HEK293T (cell line): Measurements from ENCODE around the gene TRIM29.

Source experiments
- CTCF ChIA-PET: fragments of 350-600 bp; formaldehyde crosslinking; extraction: SDS; loops from one replicate; lab custom pipeline; 2021; ENCODE audit warnings: antibody characterized with exemption, inconsistent platforms; lab: Yijun Ruan, JAX
- POLR2A ChIA-PET: fragments of 350-600 bp; formaldehyde crosslinking; extraction: SDS; loops from one replicate; lab custom pipeline; 2020; ENCODE audit warnings: antibody characterized with exemption, inconsistent platforms; lab: Yijun Ruan, JAX
- DNase-seq: peaks from one replicate; pipeline ENCODE4 v3.0.0; 2012; ENCODE audit warnings: mixed read lengths; ENCODE audit errors: extremely low spot score
- ARNT ChIP-seq: fragments of 450-650 bp; IDR thresholded peaks from 2 replicates; pipeline ENCODE4 v1.6.1; 2017; ENCODE audit warnings: mild to moderate bottlenecking
- BHLHE40 ChIP-seq: fragments of 450-650 bp; IDR thresholded peaks from 2 replicates; pipeline ENCODE4 v1.6.1; 2016; ENCODE audit warnings: mild to moderate bottlenecking, moderate library complexity, borderline replicate concordance
- CTBP1 ChIP-seq: fragments of 450-650 bp; IDR thresholded peaks from 2 replicates; pipeline ENCODE4 v1.6.1; 2016; ENCODE audit warnings: borderline replicate concordance
- ELF4 ChIP-seq: fragments of 450-650 bp; IDR thresholded peaks from 2 replicates; pipeline ENCODE4 v1.6.1; 2017; ENCODE audit warnings: antibody characterized with exemption
- FOXA1 ChIP-seq: fragments of 450-650 bp; IDR thresholded peaks from 2 replicates; pipeline ENCODE4 v1.6.1; 2016; ENCODE audit warnings: mild to moderate bottlenecking
- FOXK2 ChIP-seq: fragments of 450-650 bp; IDR thresholded peaks from 2 replicates; pipeline ENCODE4 v1.6.1; 2016; ENCODE audit warnings: mild to moderate bottlenecking
- FOXM1 ChIP-seq: fragments of 450-650 bp; IDR thresholded peaks from 2 replicates; pipeline ENCODE4 v1.6.1; 2017; ENCODE audit warnings: mild to moderate bottlenecking, borderline replicate concordance
- HDGF ChIP-seq: fragments of 450-650 bp; IDR thresholded peaks from 2 replicates; pipeline ENCODE4 v1.6.1; 2017; ENCODE audit warnings: antibody characterized with exemption, borderline replicate concordance
- L3MBTL2 ChIP-seq: fragments of 450-650 bp; conservative IDR thresholded peaks from 2 replicates; pipeline ENCODE4 v1.6.1; 2016; ENCODE audit warnings: mild to moderate bottlenecking
- LEF1 ChIP-seq: fragments of 450-650 bp; IDR thresholded peaks from 2 replicates; pipeline ENCODE4 v1.6.1; 2017; ENCODE audit warnings: mild to moderate bottlenecking, borderline replicate concordance
- NFRKB ChIP-seq: fragments of 450-650 bp; IDR thresholded peaks from 2 replicates; pipeline ENCODE4 v1.6.1; 2016; ENCODE audit warnings: mild to moderate bottlenecking, moderate library complexity
- SP1 ChIP-seq: fragments of 450-650 bp; IDR thresholded peaks from 2 replicates; pipeline ENCODE4 v1.6.1; 2017
- SUZ12 ChIP-seq: fragments of 450-650 bp; IDR thresholded peaks from 2 replicates; pipeline ENCODE4 v1.6.1; 2016; ENCODE audit warnings: mild to moderate bottlenecking
- TARDBP ChIP-seq: fragments of 450-650 bp; IDR thresholded peaks from 2 replicates; pipeline ENCODE4 v1.6.1; 2016
- ZNF384 ChIP-seq: fragments of 450-650 bp; IDR thresholded peaks from 2 replicates; pipeline ENCODE4 v1.6.1; 2016
- TF ChIP-seq, protein P1 (sequence below): fragments of 450-650 bp; IDR thresholded peaks from 2 replicates; pipeline ENCODE4 v1.6.1; 2016

The TRIM29 gene

DNA sequence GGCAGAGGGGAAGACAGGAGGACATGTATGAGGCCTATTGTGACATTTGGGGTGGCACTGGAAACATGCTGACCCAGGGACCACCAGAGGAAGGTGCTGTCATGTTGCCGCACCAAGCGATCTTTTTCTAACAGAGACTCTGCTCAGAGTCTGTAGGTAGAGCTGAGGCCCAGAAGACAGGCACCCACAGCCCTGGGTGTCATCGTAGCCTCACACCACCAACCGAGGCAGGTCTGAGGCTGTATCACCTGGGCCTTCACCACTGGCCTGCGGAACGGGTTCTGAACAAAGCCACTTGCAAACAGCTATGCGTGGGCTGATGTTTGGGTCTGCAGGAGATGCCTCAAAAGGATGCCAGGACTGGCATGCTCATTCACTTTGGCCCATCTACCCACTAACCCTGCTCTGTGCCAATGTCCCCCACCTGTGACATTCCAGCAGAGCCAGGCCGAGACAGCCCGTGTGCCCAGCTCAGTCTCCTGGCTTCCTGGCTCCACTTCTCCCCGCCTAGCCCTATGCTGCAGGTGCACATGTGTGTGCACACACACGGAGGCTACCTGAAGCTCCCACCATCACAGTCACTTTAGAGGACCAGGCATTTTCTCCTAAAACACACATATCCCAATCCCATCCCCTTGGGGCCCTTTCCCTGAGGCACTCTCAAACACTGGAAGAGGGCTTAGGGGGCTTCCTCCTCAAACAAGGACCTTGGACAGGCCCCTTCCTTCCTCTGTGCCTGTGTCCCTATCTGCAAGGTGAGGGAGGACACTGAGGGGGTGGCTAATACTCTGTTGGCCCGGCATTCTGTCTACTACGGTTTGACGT is 3.6 kb downstream of the TRIM29 start:
- POLR2A ChIA-PET: no interaction called here
- TF ChIP-seq SP1 (no peak), ELF4 (no peak), FOXA1 (no peak), SUZ12 (no peak), FOXM1 (no peak), ARNT (no peak), FOXK2 (no peak), HDGF (no peak), NFRKB (no peak), ZNF384 (no peak), CTBP1 (no peak)
- TF ChIP-seq, protein P1, sequence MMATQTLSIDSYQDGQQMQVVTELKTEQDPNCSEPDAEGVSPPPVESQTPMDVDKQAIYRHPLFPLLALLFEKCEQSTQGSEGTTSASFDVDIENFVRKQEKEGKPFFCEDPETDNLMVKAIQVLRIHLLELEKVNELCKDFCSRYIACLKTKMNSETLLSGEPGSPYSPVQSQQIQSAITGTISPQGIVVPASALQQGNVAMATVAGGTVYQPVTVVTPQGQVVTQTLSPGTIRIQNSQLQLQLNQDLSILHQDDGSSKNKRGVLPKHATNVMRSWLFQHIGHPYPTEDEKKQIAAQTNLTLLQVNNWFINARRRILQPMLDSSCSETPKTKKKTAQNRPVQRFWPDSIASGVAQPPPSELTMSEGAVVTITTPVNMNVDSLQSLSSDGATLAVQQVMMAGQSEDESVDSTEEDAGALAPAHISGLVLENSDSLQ: no peak
- CTCF ChIA-PET: interaction anchor here (0.6 kb wide), 1 partner anchor 34 kb away, joined by 5 read pairs; no protein-coding TSS in a partner anchor
- no peak for DNase-seq

DNA sequence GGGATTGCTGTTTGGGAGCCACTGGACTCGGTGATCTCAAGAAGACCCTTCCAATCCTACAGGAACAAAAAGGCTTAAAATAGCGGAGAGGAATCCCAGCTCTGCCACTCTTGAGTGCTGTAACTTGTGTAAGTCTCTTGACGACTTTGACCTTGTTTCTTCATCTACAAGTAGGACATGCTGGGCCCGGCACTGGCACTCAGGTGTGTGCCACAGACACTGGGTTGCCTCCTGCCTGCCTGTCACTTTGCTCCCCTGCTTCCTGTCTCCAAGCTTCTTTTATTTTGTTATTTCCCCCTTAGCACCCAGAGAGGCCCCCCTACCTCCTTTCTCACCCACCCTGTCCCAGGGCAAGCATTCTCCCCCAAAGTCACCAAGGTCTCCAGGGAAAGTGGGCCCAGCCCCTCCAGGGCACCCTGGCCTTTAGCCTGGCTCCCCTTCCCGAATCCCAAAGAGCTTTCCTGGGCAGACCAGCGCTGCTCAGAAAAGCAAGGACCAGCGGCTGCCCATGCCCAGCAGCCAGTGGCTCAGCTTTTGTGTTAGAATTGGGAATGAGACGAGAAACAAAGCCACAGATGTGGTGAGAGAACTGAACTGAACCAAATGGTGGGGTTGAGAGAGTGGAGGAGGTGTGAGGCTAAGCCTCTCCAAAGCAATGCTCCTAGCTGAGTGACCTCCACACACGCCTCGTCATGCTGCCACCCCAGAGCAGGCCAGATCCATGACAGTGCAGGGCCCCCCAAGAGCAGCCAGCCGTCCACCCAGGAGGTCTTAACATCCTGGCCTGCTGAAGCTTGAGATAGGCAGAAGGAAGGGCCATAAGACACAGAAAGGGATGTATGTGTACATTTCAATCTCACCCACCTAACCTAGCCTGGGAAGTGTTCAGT is 4.5 kb downstream of the TRIM29 start:
- CTCF ChIA-PET: interaction anchor here (0.6 kb wide), 1 partner anchor 35 kb away, joined by 5 read pairs; no protein-coding TSS in a partner anchor

DNA sequence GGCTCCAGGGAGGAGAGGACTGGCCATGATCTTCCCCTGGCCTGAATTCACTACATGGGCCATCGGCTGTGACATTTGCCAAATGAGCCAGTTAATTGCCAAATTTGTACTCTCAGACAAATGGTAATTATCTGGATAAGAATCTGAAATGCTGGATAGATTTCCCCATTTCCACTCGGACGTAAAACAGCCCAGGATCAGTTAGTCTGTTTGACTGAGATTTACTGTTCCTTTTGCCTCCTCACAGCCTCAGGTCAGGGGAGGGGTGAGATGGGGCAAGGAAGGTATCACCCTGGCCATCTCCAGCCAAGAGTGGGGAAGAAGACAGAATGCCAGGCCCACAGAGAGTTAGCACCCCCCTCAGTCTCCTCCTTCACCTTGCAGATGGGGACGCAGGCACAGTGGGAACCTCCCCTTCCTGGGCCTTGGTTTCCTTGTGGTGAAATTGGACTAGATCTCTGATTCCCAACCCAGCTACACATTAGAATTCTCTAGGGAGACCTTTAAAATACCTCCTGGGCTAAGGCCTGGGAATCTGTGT is 5.2 kb downstream of the TRIM29 start:
- ChIA-PET POLR2A (no interaction called here), CTCF (no interaction called here)
- TF ChIP-seq ELF4 (no peak), BHLHE40 (no peak), FOXA1 (no peak), ZNF384 (no peak), FOXM1 (no peak)
- DNase-seq: no peak

More for the DNA sequence above, 4.5 kb downstream of the TRIM29 start:
- no peak for DNase-seq
- POLR2A ChIA-PET: interaction anchor here (0.7 kb wide), 1 partner anchor 565 kb away, joined by 3 read pairs; no protein-coding TSS in a partner anchor
- TF ChIP-seq LEF1 (no peak), ZNF384 (no peak), FOXM1 (no peak), L3MBTL2 (no peak), FOXA1 (no peak), TARDBP (no peak), NFRKB (no peak), ELF4 (no peak), ARNT (no peak), CTBP1 (no peak), FOXK2 (no peak), SP1 (no peak), SUZ12 (no peak), HDGF (no peak), BHLHE40 (no peak)
- TF ChIP-seq, protein P1: no peak

DNA sequence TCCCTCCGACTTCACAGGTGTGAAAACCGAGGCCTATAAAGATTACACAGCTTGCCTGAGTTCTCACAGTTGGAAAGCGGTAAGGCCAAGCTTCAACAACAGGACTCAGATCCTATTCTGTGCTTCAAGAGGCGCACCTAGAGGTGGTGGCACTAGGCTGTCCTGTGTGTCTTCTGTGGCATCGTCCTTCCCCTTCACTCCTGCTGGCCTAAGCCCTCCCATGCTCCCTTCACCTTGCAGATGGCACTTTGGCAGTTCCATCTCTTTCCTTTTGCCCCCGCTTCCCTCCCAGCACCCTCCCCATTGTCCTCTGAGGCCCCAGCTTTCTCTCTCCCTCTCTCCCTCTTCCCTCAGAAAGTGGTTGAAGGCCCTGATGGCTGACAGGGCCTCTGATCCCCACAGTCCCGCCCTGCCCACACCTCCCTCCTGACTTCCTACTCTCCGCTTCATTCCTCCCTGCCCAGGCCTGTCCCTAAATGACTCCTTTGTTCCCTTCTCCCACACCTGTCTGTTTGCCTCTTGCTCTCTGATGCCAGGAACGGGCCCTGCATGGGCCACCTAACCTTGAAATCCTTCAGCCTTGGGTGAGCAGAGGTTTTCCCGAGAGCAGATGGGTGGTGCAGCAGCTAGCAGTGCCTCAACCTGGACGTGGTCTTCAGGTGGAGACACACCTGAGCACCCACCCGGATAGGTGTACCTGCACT is 5.8 kb downstream of the TRIM29 start:
- DNase-seq: no peak
- CTCF ChIA-PET: no interaction called here
- TF ChIP-seq SP1 (no peak), HDGF (no peak), TARDBP (no peak), CTBP1 (no peak), ARNT (no peak), SUZ12 (no peak)
- POLR2A ChIA-PET: no interaction called here

DNA sequence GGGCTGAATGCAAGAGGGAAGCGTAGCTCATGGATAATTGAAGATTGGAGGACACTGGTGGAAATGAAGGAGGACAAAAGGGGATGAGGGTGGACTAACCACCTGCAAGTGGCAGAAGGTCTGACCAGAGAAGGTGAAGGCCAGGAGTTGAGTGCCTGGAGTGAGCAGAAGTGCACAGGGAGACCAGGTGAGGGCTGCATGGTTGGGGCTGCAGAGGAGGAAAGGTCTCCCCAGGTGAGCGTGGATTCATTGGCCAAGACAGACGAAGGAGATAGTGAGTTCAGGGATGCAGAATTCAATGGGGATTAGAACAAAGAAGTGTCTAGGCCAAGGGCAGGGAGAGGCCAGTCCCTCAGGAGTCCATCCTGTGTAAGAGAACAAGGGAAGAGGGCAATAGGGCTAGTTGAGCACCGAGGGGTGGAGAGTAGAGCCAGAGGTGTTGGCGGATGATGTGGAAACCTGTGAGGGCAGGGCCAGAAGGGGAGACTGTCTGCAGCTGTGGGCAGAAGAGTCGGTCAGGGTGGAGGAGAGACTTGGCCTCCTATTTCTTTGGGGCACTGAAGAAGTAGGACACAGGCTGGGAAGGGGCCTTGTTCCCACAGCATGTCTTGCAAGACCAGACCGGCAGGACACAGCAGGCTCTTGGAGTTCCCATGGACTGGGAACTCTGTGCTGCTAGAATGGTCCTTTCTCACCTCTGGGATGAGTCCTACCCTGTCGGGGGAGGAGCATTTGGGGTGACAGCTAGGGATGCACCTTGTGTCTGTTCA is 6.7 kb downstream of the TRIM29 start:
- ChIA-PET CTCF (no interaction called here), POLR2A (no interaction called here)
- DNase-seq: no peak
- TF ChIP-seq SP1 (no peak), FOXK2 (no peak), HDGF (no peak), L3MBTL2 (no peak), CTBP1 (no peak), FOXM1 (no peak), LEF1 (no peak), SUZ12 (no peak), ZNF384 (no peak), TARDBP (no peak), ARNT (no peak), BHLHE40 (no peak)
- TF ChIP-seq, protein P1: no peak
